Endothelial cell of umbilical vein (primary cell): Measurements from ENCODE around the gene TUNAR. TPM values are rescaled to one million over a fixed set of nuclear protein-coding genes. Genes with fewer than 3 reads are reported as not detected.

Experiments used
- BruUV-seq: library from RNA; stranded (reverse); fragments of 400-500 nt; replicated peaks from 2 replicates; lab custom pipeline; 2021; lab: Mats Ljungman, UMichigan
- CTCF ChIA-PET: fragments of 300-600, 350-600 bp; sonication (Branson Sonifier 250); formaldehyde crosslinking; loops from one replicate; lab custom pipeline; 2021; ENCODE audit warnings: antibody characterized with exemption, inconsistent platforms; lab: Charles Lee
- POLR2A ChIA-PET: fragments of 300-600, 350-600 bp; sonication (Branson Sonifier 250); formaldehyde crosslinking; loops from one replicate; lab custom pipeline; 2021; ENCODE audit warnings: antibody characterized with exemption, inconsistent platforms; lab: Charles Lee
- DNase-seq: peaks from one replicate; pipeline ENCODE4 v3.0.0-alpha.2; 2011; ENCODE audit warnings: low read depth, low spot score
- FAIRE-seq: peaks from 2 replicates; lab custom pipeline; 2011; peaks lifted over from hg19 to GRCh38; lab: Jason Lieb, UNC
- H2AFZ ChIP-seq: 2 replicates; pipeline ENCODE4 v1.6.0; 2012; ENCODE audit warnings: low read depth, low read length, control low read depth, inconsistent platforms
- H3K27ac ChIP-seq: 2 replicates; pipeline ENCODE4 v1.5.1; 2011; ENCODE audit warnings: low read depth, mild to moderate bottlenecking, control low read depth, low read length, moderate library complexity; ENCODE audit not compliant: insufficient read depth
- H3K27me3 ChIP-seq, 2 experiments: 2 replicates each; pipeline versions ENCODE4 v1.6.0 to v1.6.1; 2011; ENCODE audit warnings: low read length in 2 of 2, mixed read lengths in 1 of 2; ENCODE audit not compliant: control insufficient read depth in 2 of 2, insufficient read depth in 2 of 2
- H3K36me3 ChIP-seq, 2 experiments: 2 replicates in 1 of 2; 3 replicates in 1 of 2; pipeline ENCODE4 v1.5.1; 2011; ENCODE audit warnings: low read length in 2 of 2, mild to moderate bottlenecking in 1 of 2, moderate library complexity in 1 of 2; ENCODE audit not compliant: control insufficient read depth in 2 of 2, insufficient read depth in 2 of 2; ENCODE audit errors: extremely low read depth in 1 of 2
- H3K4me1 ChIP-seq: 3 replicates; pipeline ENCODE4 v1.5.1; 2011; ENCODE audit warnings: mild to moderate bottlenecking, low read length; ENCODE audit not compliant: control insufficient read depth, insufficient read depth; ENCODE audit errors: extremely low read depth
- H3K4me2 ChIP-seq: 2 replicates; pipeline ENCODE4 v1.6.1; 2011; ENCODE audit warnings: low read length, control low read depth, mixed read lengths; ENCODE audit not compliant: insufficient read depth
- H3K4me3 ChIP-seq, 3 experiments: fragments of 200-600 bp in 1 of 3; sonication (generic), shearing (Covaris generic) in 1 of 3; replicated peaks in 1 of 3; 2 replicates each; pipeline ENCODE4 v1.5.1; 2011 to 2016; ENCODE audit warnings: control low read depth in 3 of 3, low read length in 3 of 3, mild to moderate bottlenecking in 2 of 3, inconsistent platforms in 1 of 3, low read depth in 1 of 3, moderate library complexity in 1 of 3; ENCODE audit not compliant: insufficient read depth in 1 of 3
- H3K79me2 ChIP-seq: 2 replicates; pipeline ENCODE4 v1.6.0; 2012; ENCODE audit warnings: low read length, inconsistent platforms; ENCODE audit not compliant: control insufficient read depth, insufficient read depth
- H3K9ac ChIP-seq: replicated peaks from 2 replicates; pipeline ENCODE3; 2011; ENCODE audit warnings: low read length, control low read depth; ENCODE audit not compliant: insufficient read depth; ENCODE audit errors: extremely low read depth
- H3K9me1 ChIP-seq: replicated peaks from 3 replicates; pipeline ENCODE4 v1.6.0; 2011; ENCODE audit warnings: mild to moderate bottlenecking, low read length; ENCODE audit not compliant: control insufficient read depth, insufficient read depth; ENCODE audit errors: extremely low read depth
- H3K9me3 ChIP-seq: replicated peaks from 2 replicates; pipeline ENCODE4 v1.5.1; 2012; ENCODE audit warnings: low read length, inconsistent platforms; ENCODE audit not compliant: control insufficient read depth, insufficient read depth
- H4K20me1 ChIP-seq: replicated peaks from 2 replicates; pipeline ENCODE3; 2011; ENCODE audit warnings: mild to moderate bottlenecking, low read length; ENCODE audit not compliant: control insufficient read depth, insufficient read depth; ENCODE audit errors: extremely low read depth
- EZH2 ChIP-seq: IDR thresholded peaks from 2 replicates; pipeline ENCODE4 v1.6.1; 2012; ENCODE audit warnings: borderline replicate concordance, low read depth, mild to moderate bottlenecking, moderate library complexity, low read length, inconsistent platforms; ENCODE audit not compliant: severe bottlenecking
- FOS ChIP-seq: IDR thresholded peaks from 2 replicates; pipeline ENCODE4 v1.6.1; 2011; ENCODE audit warnings: mild to moderate bottlenecking, low read length, moderate library complexity, borderline replicate concordance; ENCODE audit not compliant: insufficient read depth
- GATA2 ChIP-seq: IDR thresholded peaks from 2 replicates; pipeline ENCODE4 v1.7.0; 2011; ENCODE audit warnings: low read depth, mild to moderate bottlenecking, moderate library complexity, mixed read lengths, low read length; ENCODE audit not compliant: insufficient read length, insufficient read depth
- JUN ChIP-seq: IDR thresholded peaks from 2 replicates; pipeline ENCODE4 v1.6.1; 2011; ENCODE audit warnings: borderline replicate concordance, low read depth; ENCODE audit not compliant: insufficient read length, insufficient read depth
- MYC ChIP-seq: IDR thresholded peaks from one replicate; pipeline ENCODE4 v1.6.1; 2011; ENCODE audit warnings: mild to moderate bottlenecking, low read depth, low read length
- POLR2A ChIP-seq: IDR thresholded peaks from 2 replicates; pipeline ENCODE4 v1.6.1; 2012; ENCODE audit warnings: low read depth, mild to moderate bottlenecking, control low read depth, low read length
- POLR2AphosphoS5 ChIP-seq: IDR thresholded peaks from 2 replicates; pipeline ENCODE4 v1.6.1; 2012; ENCODE audit warnings: low read depth, mild to moderate bottlenecking, control low read depth, low read length, moderate library complexity; ENCODE audit not compliant: insufficient read depth
- dilution Hi-C: fragments of 300-500 bp; cut with MboI; formaldehyde crosslinking; loops from one replicate; pipeline ENCODE4 v1.15.0; 2019; ENCODE audit warnings: low sequenced_read_pairs; ENCODE audit not compliant: extremely low pct_ligation_motif_present
- intact Hi-C: fragments of 100-400 bp; cut with micrococcal nuclease; formaldehyde crosslinking; loops from one replicate; pipeline ENCODE4 v1.10.0; 2022
- polyA plus RNA-seq, 4 experiments: library from polyadenylated mRNA; depleted of rRNA in 3 of 4; stranded (reverse) in 3 of 4; unstranded in 1 of 4; fragments of >200 nt; gene quantifications; 2 replicates each; pipeline versions ENCODE4 v1.2.1 to v1.2.3, GENCODE V29; 2011 to 2012; ENCODE audit warnings: missing spikeins in 1 of 4
- total RNA-seq: library from RNA; stranded (reverse); gene quantifications from 2 replicates; pipeline ENCODE4 v1.2.3, GENCODE V29; 2021
- TF ChIP-seq, protein P1 (sequence below): IDR thresholded peaks from 2 replicates; pipeline ENCODE4 v1.6.1; 2011; ENCODE audit not compliant: insufficient read depth, insufficient read length
- TF ChIP-seq, protein P2 (sequence below), 2 donors: IDR thresholded peaks; 1 replicate in 1 of 2; 2 replicates in 1 of 2; pipeline ENCODE4 v1.5.1; 2011; ENCODE audit warnings: low read length in 2 of 2, mild to moderate bottlenecking in 2 of 2, moderate library complexity in 2 of 2, control low read depth in 1 of 2, inconsistent platforms in 1 of 2, low read depth in 1 of 2; ENCODE audit not compliant: insufficient read depth in 1 of 2; ENCODE audit errors: extremely low read depth in 1 of 2

TUNAR gene
- total and polyA plus RNA-seq, 2 donors (not counting 3 experiments of a cell fraction or from before 2014, with no cell fraction given), result not detected

DNA sequence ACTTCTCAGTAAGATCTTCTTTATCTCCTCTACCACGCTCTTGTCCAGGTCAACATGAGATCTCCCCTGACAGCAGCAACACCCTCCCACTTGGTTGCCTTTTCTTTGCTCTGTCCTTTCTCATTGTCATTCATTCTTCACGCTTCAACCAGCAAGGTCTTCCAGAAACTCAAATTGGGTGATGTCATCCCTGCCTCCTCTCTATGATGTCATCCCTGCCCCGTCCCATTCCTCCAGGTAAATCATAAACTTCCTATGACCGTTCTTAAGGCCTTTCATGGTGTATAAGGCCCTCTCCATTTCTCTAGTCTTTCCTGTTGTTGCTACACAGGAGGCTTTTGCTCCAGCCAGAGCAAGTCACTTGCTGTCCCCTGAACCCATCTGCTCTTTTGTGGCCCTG, 17.7 kb upstream of the TUNAR start:
- intact Hi-C loops (no loop called here), dilution Hi-C loops (no loop called here)
- ChIA-PET CTCF (no interaction called here), POLR2A (no interaction called here)
- Histone ChIP-seq H3K9ac (no peak overlapping the region), H3K27ac (no peak overlapping the region), H4K20me1 (no peaks in the 10 kb centered on the region), H3K9me3 (no peaks in the 10 kb centered on the region), H3K4me2 (no peak overlapping the region), H3K4me1 (no peaks in the 10 kb centered on the region), H3K36me3 (no peaks in the 10 kb centered on the region), H3K79me2 (no peaks in the 10 kb centered on the region), H3K9me1 (no peaks in the 10 kb centered on the region), H3K4me3 (no peak overlapping the region), H3K27me3 (no peaks in the 10 kb centered on the region), H2AFZ (no peak overlapping the region)
- TF ChIP-seq MYC, result no peak
- TF ChIP-seq FOS, result no peak
- peak; percentile 18 for TF ChIP-seq JUN
- FAIRE-seq, result no peak
- no peak for DNase-seq
- no TSS peak for BruUV-seq

DNA sequence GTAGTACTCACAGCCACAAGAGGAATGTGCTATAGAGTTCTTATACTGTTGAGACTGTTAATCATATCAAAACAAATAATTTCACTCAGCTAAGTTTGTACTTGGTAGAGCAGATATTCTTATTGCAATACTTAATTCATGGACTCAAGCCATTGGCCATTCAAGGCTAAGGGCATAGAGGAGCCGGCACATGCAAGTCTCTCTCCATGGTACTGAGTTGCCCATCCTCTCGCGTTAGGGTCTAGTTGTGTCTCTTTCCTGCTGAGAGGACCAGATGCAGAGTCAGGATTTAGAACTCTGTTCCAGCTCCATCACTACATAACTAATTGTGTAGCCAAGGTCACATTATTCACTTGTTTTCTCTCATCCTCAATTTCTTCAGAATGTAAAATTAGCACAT, 14.4 kb upstream of the TUNAR start:
- no peaks in the 10 kb centered on the region for H3K79me2 ChIP-seq
- no peaks in the 10 kb centered on the region for H3K9me1 ChIP-seq
- no peak overlapping the region for H2AFZ ChIP-seq
- no peak overlapping the region for H3K27ac ChIP-seq
- no TSS peak for BruUV-seq
- H3K4me1 ChIP-seq, result no peaks in the 10 kb centered on the region
- H3K4me2 ChIP-seq, result no peak overlapping the region
- no peak overlapping the region for H3K9ac ChIP-seq
- ChIA-PET POLR2A (no interaction called here), CTCF (no interaction called here)
- DNase-seq (no peak), FAIRE-seq (no peak)
- H3K36me3 ChIP-seq, result no peaks in the 10 kb centered on the region
- H3K4me3 ChIP-seq, result no peak overlapping the region
- no peaks in the 10 kb centered on the region for H4K20me1 ChIP-seq
- no peaks in the 10 kb centered on the region for H3K9me3 ChIP-seq
- H3K27me3 ChIP-seq, result no peaks in the 10 kb centered on the region
- intact Hi-C loops (no loop called here), dilution Hi-C loops (no loop called here)
- TF ChIP-seq POLR2A (no peak), EZH2 (no peak), POLR2AphosphoS5 (no peak), JUN (no peak), MYC (no peak), FOS (no peak), GATA2 (no peak)
- TF ChIP-seq, protein P1, sequence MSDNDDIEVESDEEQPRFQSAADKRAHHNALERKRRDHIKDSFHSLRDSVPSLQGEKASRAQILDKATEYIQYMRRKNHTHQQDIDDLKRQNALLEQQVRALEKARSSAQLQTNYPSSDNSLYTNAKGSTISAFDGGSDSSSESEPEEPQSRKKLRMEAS, result no peak
- TF ChIP-seq, protein P2, sequence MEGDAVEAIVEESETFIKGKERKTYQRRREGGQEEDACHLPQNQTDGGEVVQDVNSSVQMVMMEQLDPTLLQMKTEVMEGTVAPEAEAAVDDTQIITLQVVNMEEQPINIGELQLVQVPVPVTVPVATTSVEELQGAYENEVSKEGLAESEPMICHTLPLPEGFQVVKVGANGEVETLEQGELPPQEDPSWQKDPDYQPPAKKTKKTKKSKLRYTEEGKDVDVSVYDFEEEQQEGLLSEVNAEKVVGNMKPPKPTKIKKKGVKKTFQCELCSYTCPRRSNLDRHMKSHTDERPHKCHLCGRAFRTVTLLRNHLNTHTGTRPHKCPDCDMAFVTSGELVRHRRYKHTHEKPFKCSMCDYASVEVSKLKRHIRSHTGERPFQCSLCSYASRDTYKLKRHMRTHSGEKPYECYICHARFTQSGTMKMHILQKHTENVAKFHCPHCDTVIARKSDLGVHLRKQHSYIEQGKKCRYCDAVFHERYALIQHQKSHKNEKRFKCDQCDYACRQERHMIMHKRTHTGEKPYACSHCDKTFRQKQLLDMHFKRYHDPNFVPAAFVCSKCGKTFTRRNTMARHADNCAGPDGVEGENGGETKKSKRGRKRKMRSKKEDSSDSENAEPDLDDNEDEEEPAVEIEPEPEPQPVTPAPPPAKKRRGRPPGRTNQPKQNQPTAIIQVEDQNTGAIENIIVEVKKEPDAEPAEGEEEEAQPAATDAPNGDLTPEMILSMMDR (IDR thresholded peaks at IDR 0.05; ENCODE audit: extremely low read depth in 1 of 2, insufficient read depth in 1 of 2, low read depth in 1 of 2, low read length in 2 of 2), result no peak
